DMS 273 (cell line): ENCODE results near the gene CRB1.
A peak's percentile ranks its signal among the peaks of the same experiment; 100 is the strongest.
"Not testable (repeated sequence)": the region's sequence is repeated elsewhere in the genome, so short reads cannot be mapped to it uniquely, and the experiment has no call there.

Experiments
- DNase-seq: peaks from one replicate; lab custom pipeline; 2025; ENCODE audit not compliant: unreplicated experiment; lab: John Stamatoyannopoulos, UW

The CRB1 gene

GRCh38 chr1:197451381-197451780 lies 183.3 kb downstream of the CRB1 start:
- DNase-seq, result no peak

GRCh38 chr1:197453376-197454058 lies 185.5 kb downstream of the CRB1 start:
- no peak for DNase-seq

DNA sequence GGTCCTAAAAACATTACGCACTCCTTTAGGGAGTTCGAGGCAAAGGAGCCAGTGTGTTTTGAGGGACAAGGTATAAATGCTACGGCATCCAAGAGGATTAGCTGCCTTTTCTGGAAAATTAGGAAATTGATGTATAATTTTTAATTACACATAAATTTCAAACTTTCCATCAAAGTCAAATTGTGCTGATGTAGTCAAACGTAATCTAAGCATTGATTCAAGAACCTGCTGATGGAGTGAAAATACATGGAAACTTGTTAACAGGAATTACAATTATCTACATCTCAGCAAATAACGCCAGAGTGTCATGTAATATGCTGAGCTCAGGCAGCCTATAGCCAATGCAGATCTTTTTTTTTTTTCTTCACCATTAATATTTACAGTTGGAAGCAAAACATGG lies 194.5 kb downstream of the CRB1 start:
- no peak for DNase-seq

GRCh38 chr1:197463142-197463541 lies 195.1 kb downstream of the CRB1 start:
- no peak for DNase-seq

DNA sequence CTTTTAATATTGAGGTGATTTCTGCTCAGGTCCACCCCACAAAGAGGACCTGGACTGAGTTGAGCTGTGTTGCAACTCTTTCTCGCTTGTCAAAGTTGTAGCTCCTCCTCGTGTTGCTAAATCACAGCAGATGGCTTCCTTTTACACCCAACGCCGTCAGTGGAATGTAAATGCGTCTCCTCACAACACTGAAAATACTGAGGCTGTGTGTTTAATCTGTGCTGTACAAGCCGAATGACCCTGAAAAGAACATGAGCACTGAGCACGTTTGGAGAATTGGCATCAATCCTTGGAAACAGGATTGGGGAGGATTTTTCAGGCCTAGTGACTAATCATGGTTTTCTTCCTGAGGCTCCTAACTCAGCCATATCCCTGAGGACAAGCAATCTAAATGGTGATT lies 196.0 kb downstream of the CRB1 start:
- DNase-seq, result peak; percentile 65

DNA sequence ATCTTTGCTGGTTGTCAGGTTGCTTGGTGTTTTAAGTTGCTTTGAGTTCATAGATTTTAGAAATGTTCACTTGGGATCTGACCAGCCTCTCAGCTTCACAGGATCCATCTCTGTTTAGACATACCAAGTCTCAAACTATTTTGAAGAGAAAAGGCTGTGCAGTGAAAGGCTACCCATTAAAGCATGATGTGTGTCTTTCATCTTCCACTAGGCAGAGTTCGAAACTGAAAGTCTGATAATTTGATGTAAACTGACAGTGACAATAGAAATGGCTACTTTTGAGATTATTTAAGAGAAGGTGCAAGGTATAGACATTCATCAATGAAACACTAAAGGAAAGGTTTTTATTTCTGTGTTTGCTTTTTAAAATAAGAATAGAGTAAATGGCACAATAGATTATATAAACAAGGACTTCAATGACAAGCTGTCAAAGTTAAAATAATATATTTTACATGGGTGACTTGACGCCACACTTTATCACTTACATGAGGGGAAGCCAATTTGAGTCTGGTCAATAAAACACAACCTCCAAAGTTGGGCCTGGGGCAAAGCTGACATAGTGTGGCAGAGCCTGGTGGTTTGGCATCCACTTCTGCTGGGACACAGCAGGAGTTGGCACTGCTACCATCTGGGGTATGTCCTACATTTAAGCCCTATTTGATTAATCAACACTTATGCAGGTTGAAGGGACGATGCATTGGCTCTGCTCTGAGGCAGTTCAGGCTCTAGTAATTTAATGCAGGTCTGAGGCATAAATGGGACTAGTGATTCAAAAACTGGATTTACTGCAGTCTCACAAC lies 197.7 kb downstream of the CRB1 start:
- peak; percentile 27 for DNase-seq

- DNase-seq, result no peak
These were observed 198.8 kb downstream of the CRB1 start for GRCh38 chr1:197466813-197467212.

GRCh38 chr1:197467881-197468280 lies 199.8 kb downstream of the CRB1 start:
- DNase-seq, result no peak

DNA sequence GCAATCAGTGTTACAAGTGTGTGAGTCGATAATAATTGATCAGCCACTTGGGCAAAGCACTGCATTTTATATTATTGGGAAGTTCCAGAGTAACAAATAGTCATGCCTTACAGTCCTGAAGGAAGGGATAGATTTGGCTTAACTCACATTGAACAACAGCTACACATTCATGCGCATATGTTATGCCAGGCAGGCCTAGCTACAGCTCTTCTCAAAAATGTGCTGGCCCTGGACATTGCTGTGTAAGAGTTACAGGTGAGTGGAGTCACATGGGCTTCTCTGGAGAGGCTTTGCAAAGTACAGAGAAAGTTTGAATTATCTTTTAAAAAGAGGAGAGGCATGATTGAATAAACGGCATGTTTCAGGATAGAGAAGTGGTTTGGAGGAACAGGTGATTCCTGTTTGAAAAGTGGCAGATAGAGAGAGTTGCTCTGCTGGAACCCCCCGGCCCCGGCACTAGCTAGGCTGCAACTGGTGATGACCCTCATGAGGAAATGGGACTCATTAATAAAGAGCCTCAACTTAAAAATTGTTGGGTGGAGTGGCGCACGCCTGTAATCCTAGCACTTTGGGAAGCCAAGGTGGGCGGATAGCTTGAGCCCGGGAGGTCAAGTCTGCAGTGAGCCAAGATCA lies 200.6 kb downstream of the CRB1 start:
- DNase-seq, result no peak

GRCh38 chr1:197469620-197470210 lies 201.7 kb downstream of the CRB1 start:
- DNase-seq, result no peak

GRCh38 chr1:197470330-197470729 lies 202.3 kb downstream of the CRB1 start:
- no peak for DNase-seq

DNA sequence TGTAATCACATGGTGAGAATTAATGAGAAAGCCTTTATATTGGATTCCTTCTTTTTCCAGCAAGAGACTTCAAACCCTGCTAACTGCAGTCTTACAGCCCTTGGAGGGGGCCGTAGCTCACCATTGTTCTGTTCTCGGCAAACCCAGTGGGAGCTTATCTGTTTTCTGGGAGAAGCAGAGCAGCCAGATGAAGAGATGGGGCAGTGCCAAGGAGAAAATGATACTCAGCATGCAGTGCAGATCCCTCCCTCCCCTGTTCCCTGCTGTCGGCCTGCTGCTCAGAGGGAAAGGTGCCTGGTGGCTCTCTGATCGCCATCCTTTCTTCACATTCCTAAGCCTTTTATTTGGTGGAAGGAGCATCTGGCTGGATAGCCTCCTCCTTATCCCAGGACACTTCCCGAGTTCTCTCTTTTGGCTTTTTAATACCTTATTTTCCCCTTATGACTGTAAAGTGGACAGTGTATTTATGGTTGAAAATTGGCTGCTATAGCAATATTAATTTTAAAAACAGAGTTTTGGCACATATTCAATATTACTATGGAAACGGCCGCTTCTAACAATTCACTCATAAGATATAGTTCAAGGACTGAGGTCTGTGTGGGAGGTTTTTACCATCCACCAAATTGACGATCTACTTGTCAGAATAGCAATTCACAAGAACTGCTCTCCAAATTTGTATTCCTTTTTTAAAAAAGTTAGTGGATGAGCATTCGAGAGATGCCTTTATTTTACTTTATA lies 203.4 kb downstream of the CRB1 start:
- DNase-seq, result peak; percentile 75

GRCh38 chr1:197472141-197472540 lies 204.1 kb downstream of the CRB1 start:
- no peak for DNase-seq

- no peak for DNase-seq
These were observed 212.4 kb downstream of the CRB1 start for GRCh38 chr1:197480446-197480845.

DNA sequence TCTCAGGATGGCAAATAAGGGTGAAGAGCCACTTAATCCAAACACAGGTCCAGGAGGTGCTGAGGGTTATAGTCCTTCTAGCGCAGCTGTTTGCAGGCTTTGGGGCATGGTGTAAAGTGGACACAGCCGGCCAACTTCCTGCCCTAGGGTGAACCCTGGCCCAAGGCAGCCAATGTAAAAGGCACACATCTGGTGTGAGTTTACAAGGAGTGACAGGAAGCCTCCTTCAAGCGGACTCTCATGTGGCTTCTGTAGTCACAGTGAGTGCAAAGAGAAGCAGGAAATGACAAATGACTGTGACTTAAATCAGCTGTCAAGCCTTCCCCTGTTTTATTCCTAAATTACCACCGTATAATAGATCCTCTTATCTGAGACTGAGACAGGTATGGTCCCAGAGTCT lies 213.0 kb downstream of the CRB1 start:
- no peak for DNase-seq

DNA sequence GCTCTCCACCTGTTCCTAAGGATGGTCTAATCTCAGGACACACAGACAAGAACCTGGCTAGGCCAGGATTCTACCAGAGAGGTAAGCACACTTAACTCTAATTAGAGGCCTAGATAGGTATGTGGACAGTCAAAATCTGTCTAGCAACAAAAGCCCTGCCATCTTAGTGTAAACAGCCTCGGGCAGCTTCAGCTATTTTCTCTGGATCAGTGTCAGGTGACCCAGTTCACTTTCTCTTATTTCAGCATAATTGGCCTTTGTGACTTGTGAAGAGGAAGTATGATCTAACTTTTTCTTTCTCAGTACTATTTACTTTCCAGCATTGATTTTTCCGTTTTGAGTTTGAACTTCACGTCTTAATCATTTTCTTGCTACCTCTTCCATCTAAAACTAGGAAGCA lies 217.7 kb downstream of the CRB1 start:
- DNase-seq, result no peak

DNA sequence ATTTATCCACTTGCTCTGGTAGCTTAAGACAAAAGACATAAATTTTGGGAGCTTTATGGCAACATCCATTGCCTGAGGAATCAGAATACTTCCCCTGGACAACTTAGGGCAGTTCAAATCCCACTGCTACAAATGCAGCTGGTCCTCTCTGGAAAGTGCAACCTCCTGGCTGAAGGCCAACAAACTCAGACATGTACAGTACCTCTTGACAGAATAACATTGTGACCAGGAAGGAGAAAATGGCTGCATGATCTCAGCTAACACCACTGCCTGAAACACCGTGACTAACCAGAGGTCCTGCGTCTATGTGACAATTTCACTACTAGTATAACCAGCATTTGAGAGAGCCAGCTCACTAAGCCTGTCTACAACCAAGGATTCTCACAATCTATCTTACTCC lies 218.9 kb downstream of the CRB1 start:
- DNase-seq, result no peak

DNA sequence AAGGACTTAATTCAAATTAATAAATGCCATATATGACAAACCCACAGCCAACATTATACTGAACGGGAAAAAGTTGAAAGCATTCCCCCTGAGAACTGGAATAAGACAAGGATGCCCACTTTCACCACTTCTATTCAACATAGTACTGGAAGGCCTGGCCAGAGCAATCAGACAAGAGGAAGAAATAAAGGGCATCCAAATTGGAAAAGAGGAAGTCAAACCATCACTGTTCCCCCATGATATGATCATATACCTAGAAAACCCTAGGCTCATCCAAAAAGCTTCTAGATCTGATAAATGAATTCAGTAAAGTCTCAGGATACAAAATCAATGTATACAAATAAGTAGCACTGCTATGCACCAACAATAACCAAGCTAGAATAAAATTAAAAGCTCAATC lies 223.5 kb downstream of the CRB1 start:
- DNase-seq, result not testable (repeated sequence)

GRCh38 chr1:197496722-197497121 lies 228.7 kb downstream of the CRB1 start:
- DNase-seq, result no peak

- no peak for DNase-seq
These were observed 242.8 kb downstream of the CRB1 start for GRCh38 chr1:197510691-197511378.
